Left colon (tissue), 2 donors: Measurements from ENCODE around the gene NRF1. TPM values are rescaled to one million over a fixed set of nuclear protein-coding genes. Genes with fewer than 3 reads are reported as not detected.

ENCODE experiments used
- ATAC-seq: fragments of 200-7000 bp; cut with Tn5 transposase; one replicate; pipeline ENCODE4 v1.9.1; 2020; ENCODE audit warnings: mild to moderate bottlenecking, moderate library complexity
- DNase-seq, 2 donors: peaks; one replicate each; pipeline ENCODE4 v3.0.0-alpha.2; 2020
- intact Hi-C, 2 donors: fragments of 100-400 bp; cut with DNase I in 1 of 2; cut with micrococcal nuclease in 1 of 2; formaldehyde crosslinking; loops; one replicate each; pipeline versions ENCODE4 v1.11.2 to v1.14.0; 2022; cut with DNase I, micrococcal nuclease
- total RNA-seq, 2 donors: library from RNA; stranded (reverse); fragmentation: NEBNext Ultra II Directional; extraction: Animal tissue kit (Norgen Biotek cat#: 25700); gene quantifications; one replicate each; pipeline ENCODE4 v1.2.1, GENCODE V29; 2021
- donor health status: DM: no; HTN: no; CAD: no.
- donor health status: DM: yes; HTN: yes; CAD: no.

NRF1 gene
- total RNA-seq, 2 donors from 2014 or later, result 13.0 to 13.6 TPM

GRCh38 chr7:129707910-129708499 lies 96.5 kb downstream of the NRF1 start:
- intact Hi-C loops, result no loop called here
- no peak for ATAC-seq
- DNase-seq, result no peak

GRCh38 chr7:129713544-129713943 lies 102.0 kb downstream of the NRF1 start:
- intact Hi-C loops, result no loop called here
- ATAC-seq (no peak), DNase-seq (no peak)

- ATAC-seq (no peak), DNase-seq (no peak)
- intact Hi-C loops, result no loop called here
Measured at GRCh38 chr7:129714514-129715063, 103.1 kb downstream of the NRF1 start.

GRCh38 chr7:129719980-129720732 lies 108.6 kb downstream of the NRF1 start:
- DNase-seq (no peak), ATAC-seq (no peak)
- intact Hi-C loops, result no loop called here

GRCh38 chr7:129721068-129721467 lies 109.5 kb downstream of the NRF1 start:
- no peak for ATAC-seq
- intact Hi-C loops, result no loop called here

GRCh38 chr7:129723679-129724078 lies 112.2 kb downstream of the NRF1 start:
- intact Hi-C loops, result no loop called here
- DNase-seq (no peak), ATAC-seq (peak; percentile 77)

More at GRCh38 chr7:129721068-129721467, 109.5 kb downstream of the NRF1 start:
- no peak for DNase-seq

- ATAC-seq (no peak), DNase-seq (no peak)
- intact Hi-C loops, result no loop called here
Measured at GRCh38 chr7:129724796-129725195, 113.3 kb downstream of the NRF1 start.

GRCh38 chr7:129728875-129729467 lies 117.5 kb downstream of the NRF1 start:
- DNase-seq (peak; percentile 48 to 83), ATAC-seq (peak; percentile 89)
- intact Hi-C loops, result no loop called here

GRCh38 chr7:129729511-129729910 lies 118.0 kb downstream of the NRF1 start:
- no peak for DNase-seq
- intact Hi-C loops, result no loop called here
- ATAC-seq, result no peak

GRCh38 chr7:129730159-129730558 lies 118.6 kb downstream of the NRF1 start:
- DNase-seq, result peak in 1 of 2 donors; percentile 8
- intact Hi-C loops, result no loop called here
- peak; percentile 55 for ATAC-seq

- ATAC-seq (no peak), DNase-seq (no peak)
- intact Hi-C loops, result no loop called here
Measured at GRCh38 chr7:129734400-129734799, 122.9 kb downstream of the NRF1 start.

- peak in 1 of 2 donors; percentile 18 for DNase-seq
- intact Hi-C loops, result no loop called here
- peak; percentile 97 for ATAC-seq
Measured at GRCh38 chr7:129739427-129739826, 127.9 kb downstream of the NRF1 start.

- DNase-seq (no peak), ATAC-seq (no peak)
- intact Hi-C loops, result no loop called here
Measured at GRCh38 chr7:129740574-129741410, 129.3 kb downstream of the NRF1 start.

- no peak for DNase-seq
- intact Hi-C loops, result no loop called here
- ATAC-seq, result no peak
Measured at GRCh38 chr7:129741743-129742213, 130.3 kb downstream of the NRF1 start.

GRCh38 chr7:129742256-129742655 lies 130.7 kb downstream of the NRF1 start:
- intact Hi-C loops, result no loop called here

GRCh38 chr7:129746857-129747529 lies 135.5 kb downstream of the NRF1 start:
- ATAC-seq, result no peak
- no peak for DNase-seq
- intact Hi-C loops, result no loop called here

More at GRCh38 chr7:129742256-129742655, 130.7 kb downstream of the NRF1 start:
- DNase-seq (no peak), ATAC-seq (no peak)

GRCh38 chr7:129748356-129749109 lies 137.0 kb downstream of the NRF1 start:
- ATAC-seq (no peak), DNase-seq (no peak)
- intact Hi-C loops, result no loop called here

GRCh38 chr7:129750091-129750490 lies 138.6 kb downstream of the NRF1 start:
- intact Hi-C loops, result no loop called here
- ATAC-seq, result no peak
- no peak for DNase-seq
